Right lobe of liver (tissue), 4 donors: Measurements from ENCODE around the gene LPIN3.

Source experiments
- POLR2A ChIP-seq: fragments of 450-650 bp; IDR thresholded peaks from one replicate; pipeline ENCODE4 v1.6.1; 2017; ENCODE audit warnings: antibody characterized with exemption, mild to moderate bottlenecking
- TF ChIP-seq, protein P1 (sequence below), 4 donors: fragments of 200-600 bp in 3 of 4; fragments of 450-650 bp in 1 of 4; IDR thresholded peaks; one replicate each; pipeline versions ENCODE4 v1.5.1 to v1.8.0; 2016 to 2022; ENCODE audit warnings: antibody characterized with exemption in 4 of 4, mild to moderate bottlenecking in 2 of 4
- donor health status: DM: no; HTN: no; CAD: no.
- donor health status: DM: no; HTN: no; CAD: no.
- donor health status: DM: no; HTN: yes; CAD: no.

DNA sequence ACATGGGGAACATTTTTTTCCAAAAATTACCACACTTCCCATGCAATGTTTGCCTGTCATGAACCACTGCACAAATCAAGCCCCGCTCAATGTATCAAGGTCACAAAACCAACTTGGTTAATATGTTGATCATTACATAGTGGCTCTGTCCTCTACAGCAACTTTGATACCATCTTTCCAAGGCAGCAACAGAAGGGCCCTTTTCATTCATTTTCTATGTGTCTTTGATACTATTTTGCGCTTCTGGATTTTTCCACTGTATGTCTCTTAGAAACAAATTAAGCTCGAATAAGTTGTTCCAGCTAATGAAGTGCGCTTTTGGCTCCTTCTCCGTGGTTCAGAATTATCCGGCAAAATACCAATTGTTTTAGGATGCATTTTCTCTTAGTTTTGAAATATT, 24.6 kb upstream of the LPIN3 start:
- TF ChIP-seq, protein P1, sequence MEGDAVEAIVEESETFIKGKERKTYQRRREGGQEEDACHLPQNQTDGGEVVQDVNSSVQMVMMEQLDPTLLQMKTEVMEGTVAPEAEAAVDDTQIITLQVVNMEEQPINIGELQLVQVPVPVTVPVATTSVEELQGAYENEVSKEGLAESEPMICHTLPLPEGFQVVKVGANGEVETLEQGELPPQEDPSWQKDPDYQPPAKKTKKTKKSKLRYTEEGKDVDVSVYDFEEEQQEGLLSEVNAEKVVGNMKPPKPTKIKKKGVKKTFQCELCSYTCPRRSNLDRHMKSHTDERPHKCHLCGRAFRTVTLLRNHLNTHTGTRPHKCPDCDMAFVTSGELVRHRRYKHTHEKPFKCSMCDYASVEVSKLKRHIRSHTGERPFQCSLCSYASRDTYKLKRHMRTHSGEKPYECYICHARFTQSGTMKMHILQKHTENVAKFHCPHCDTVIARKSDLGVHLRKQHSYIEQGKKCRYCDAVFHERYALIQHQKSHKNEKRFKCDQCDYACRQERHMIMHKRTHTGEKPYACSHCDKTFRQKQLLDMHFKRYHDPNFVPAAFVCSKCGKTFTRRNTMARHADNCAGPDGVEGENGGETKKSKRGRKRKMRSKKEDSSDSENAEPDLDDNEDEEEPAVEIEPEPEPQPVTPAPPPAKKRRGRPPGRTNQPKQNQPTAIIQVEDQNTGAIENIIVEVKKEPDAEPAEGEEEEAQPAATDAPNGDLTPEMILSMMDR (IDR thresholded peaks at IDR 0.05): no peak
- TF ChIP-seq POLR2A: peak; percentile 64
